Smooth muscle cell (in vitro differentiated cells): ENCODE data around the gene MOB2. TPM values are rescaled to one million over a fixed set of nuclear protein-coding genes. Genes with fewer than 3 reads are reported as not detected.

Experiments used
- DNase-seq: peaks from one replicate; lab custom pipeline; 2025; ENCODE audit not compliant: unreplicated experiment; lab: John Stamatoyannopoulos, UW
- H2AFZ ChIP-seq: fragments of 200-600 bp; sonication (generic); 2 replicates; pipeline ENCODE4 v1.6.0; 2016; ENCODE audit warnings: antibody characterized with exemption, low read depth, mild to moderate bottlenecking
- H3F3A ChIP-seq: fragments of 200-600 bp; sonication (generic); 2 replicates; pipeline ENCODE4 v1.6.0; 2017; ENCODE audit warnings: antibody characterized with exemption, low read depth
- H3K27ac ChIP-seq: fragments of 200-600 bp; sonication (generic); 2 replicates; pipeline ENCODE4 v1.5.1; 2016; ENCODE audit warnings: low read depth, mild to moderate bottlenecking
- H3K27me3 ChIP-seq: fragments of 200-600 bp; sonication (generic); 2 replicates; pipeline ENCODE4 v1.6.1; 2016; ENCODE audit warnings: low read depth, mild to moderate bottlenecking
- H3K36me3 ChIP-seq: fragments of 200-600 bp; sonication (generic); 2 replicates; pipeline ENCODE4 v1.5.1; 2016; ENCODE audit warnings: low read depth
- H3K4me1 ChIP-seq: fragments of 200-600 bp; sonication (generic); 2 replicates; pipeline ENCODE4 v1.5.1; 2016; ENCODE audit warnings: low read depth
- H3K4me2 ChIP-seq: fragments of 200-600 bp; sonication (generic); 2 replicates; pipeline ENCODE4 v1.6.0; 2016; ENCODE audit warnings: mild to moderate bottlenecking
- H3K4me3 ChIP-seq: fragments of 200-600 bp; sonication (generic); 2 replicates; pipeline ENCODE4 v1.5.1; 2016; ENCODE audit warnings: mild to moderate bottlenecking
- H3K79me2 ChIP-seq: fragments of 200-600 bp; sonication (generic); 2 replicates; pipeline ENCODE4 v1.6.0; 2016; ENCODE audit warnings: low read depth, mild to moderate bottlenecking
- H3K9ac ChIP-seq: fragments of 200-600 bp; sonication (generic); 2 replicates; pipeline ENCODE4 v1.6.0; 2016; ENCODE audit warnings: low read depth
- H3K9me3 ChIP-seq: fragments of 200-600 bp; sonication (generic); replicated peaks from 2 replicates; pipeline ENCODE4 v1.5.1; 2016; ENCODE audit warnings: low read depth
- H4K20me1 ChIP-seq: fragments of 200-600 bp; sonication (generic); 2 replicates; pipeline ENCODE4 v1.6.0; 2016; ENCODE audit warnings: low read depth
- CTCF ChIP-seq: fragments of 200-600 bp; sonication (generic); IDR thresholded peaks from 2 replicates; pipeline ENCODE4 v1.5.1; 2017; ENCODE audit warnings: borderline replicate concordance, mild to moderate bottlenecking, antibody characterized with exemption; ENCODE audit not compliant: insufficient read depth, poor library complexity, severe bottlenecking
- WGBS: methylation state at CpG from one replicate; pipeline ENCODE4 v1.1.7; 2016; ENCODE audit warnings: low lambda C conversion rate; 5-methylcytosine and 5-hydroxymethylcytosine counted together
- polyA plus RNA-seq: library from polyadenylated mRNA; unstranded; fragments of >200 nt; fragmentation: Nextera tagmentation; extraction: Ambion mirVana; gene quantifications from 2 replicates; pipeline ENCODE4 v1.2.1, GENCODE V29; 2016
- total RNA-seq: library from RNA; depleted of rRNA; stranded (reverse); fragments of >200 nt; gene quantifications from 2 replicates; pipeline ENCODE4 v1.2.3, GENCODE V29; 2014

The MOB2 gene
- total and polyA plus RNA-seq, 2 experiments from 2014 or later: 2.5 to 24.0 TPM

GRCh38 chr11:1462698-1462975 lies 23.9 kb downstream of the MOB2 start:
- Histone ChIP-seq H3K79me2 (no peaks in the 10 kb centered on the region), H2AFZ (no peak overlapping the region), H3K4me2 (no peak overlapping the region), H3K27me3 (no peaks in the 10 kb centered on the region), H3K9me3 (no peaks in the 10 kb centered on the region), H3K9ac (no peak overlapping the region), H4K20me1 (no peaks in the 10 kb centered on the region), H3K36me3 (no peaks in the 10 kb centered on the region), H3K4me3 (no peak overlapping the region), H3K4me1 (no peaks in the 10 kb centered on the region), H3K27ac (no peak overlapping the region), H3F3A (no peaks in the 10 kb centered on the region)
- no peak for TF ChIP-seq CTCF
- no peak for DNase-seq
- WGBS: 95% methylated on average over 13 of the region's 13 CpGs

- WGBS: 92% methylated on average over 37 of the region's 46 CpGs
- H3K9me3 ChIP-seq: no peaks in the 10 kb centered on the region
- DNase-seq: no peak
- H3K4me3 ChIP-seq: no peak overlapping the region
- H3F3A ChIP-seq: no peaks in the 10 kb centered on the region
- H2AFZ ChIP-seq: no peak overlapping the region
- H3K9ac ChIP-seq: no peak overlapping the region
- no peaks in the 10 kb centered on the region for H4K20me1 ChIP-seq
- TF ChIP-seq CTCF: no peak
- H3K4me1 ChIP-seq: no peaks in the 10 kb centered on the region
- H3K27me3 ChIP-seq: no peaks in the 10 kb centered on the region
- H3K79me2 ChIP-seq: no peaks in the 10 kb centered on the region
- H3K36me3 ChIP-seq: no peaks in the 10 kb centered on the region
- no peak overlapping the region for H3K27ac ChIP-seq
- no peak overlapping the region for H3K4me2 ChIP-seq
Measured at GRCh38 chr11:1461826-1462697, 24.5 kb downstream of the MOB2 start.

GRCh38 chr11:1460986-1461825 lies 25.4 kb downstream of the MOB2 start:
- WGBS: 91% methylated on average over 35 of the region's 50 CpGs
- no peak overlapping the region for H3K4me2 ChIP-seq

More at GRCh38 chr11:1460986-1461825, 25.4 kb downstream of the MOB2 start:
- H2AFZ ChIP-seq: no peak overlapping the region
- DNase-seq: no peak
- H3K36me3 ChIP-seq: no peaks in the 10 kb centered on the region
- H3K9ac ChIP-seq: no peak overlapping the region
- no peaks in the 10 kb centered on the region for H3K79me2 ChIP-seq
- no peaks in the 10 kb centered on the region for H3K9me3 ChIP-seq
- no peak overlapping the region for H3K27ac ChIP-seq
- no peak for TF ChIP-seq CTCF
- H3K27me3 ChIP-seq: no peaks in the 10 kb centered on the region
- no peaks in the 10 kb centered on the region for H3F3A ChIP-seq
- no peak overlapping the region for H3K4me3 ChIP-seq
- no peaks in the 10 kb centered on the region for H4K20me1 ChIP-seq
- no peaks in the 10 kb centered on the region for H3K4me1 ChIP-seq
